Neutrophil (primary cell): Measurements from ENCODE around the gene FAM163B.
"Not testable (repeated sequence)": the region's sequence is repeated elsewhere in the genome, so short reads cannot be mapped to it uniquely, and the experiment has no call there.

Experiments
- H3K27ac ChIP-seq: fragments of 200-600 bp; sonication (generic); 2 replicates; pipeline ENCODE4 v1.5.1; 2016; ENCODE audit warnings: mild to moderate bottlenecking, moderate library complexity
- H3K27me3 ChIP-seq: fragments of 200-600 bp; sonication (generic); 2 replicates; pipeline ENCODE4 v1.6.0; 2016; ENCODE audit warnings: mild to moderate bottlenecking
- H3K36me3 ChIP-seq: fragments of 200-600 bp; sonication (generic); 2 replicates; pipeline ENCODE4 v1.5.1; 2017
- H3K4me1 ChIP-seq, 2 experiments: fragments of 200-600 bp in 1 of 2; sonication (generic) in 1 of 2; 1 replicate in 1 of 2; 2 replicates in 1 of 2; pipeline versions ENCODE4 v1.5.1 to v1.6.1; 2013 to 2016; ENCODE audit warnings: low read depth in 1 of 2, low read length in 1 of 2, mild to moderate bottlenecking in 1 of 2, moderate library complexity in 1 of 2; ENCODE audit not compliant: control insufficient read depth in 1 of 2, insufficient read depth in 1 of 2
- H3K4me3 ChIP-seq, 2 experiments: fragments of 200-600 bp in 1 of 2; sonication (generic) in 1 of 2; 1 replicate in 1 of 2; 2 replicates in 1 of 2; pipeline ENCODE4 v1.5.1; 2013 to 2016; ENCODE audit warnings: low read depth in 1 of 2, low read length in 1 of 2, mild to moderate bottlenecking in 1 of 2, moderate library complexity in 1 of 2
- H3K9me3 ChIP-seq: fragments of 200-600 bp; sonication (generic); 2 replicates; pipeline ENCODE4 v1.5.1; 2016
- TF ChIP-seq, protein P1 (sequence below): fragments of 200-600 bp; sonication (generic); IDR thresholded peaks from 2 replicates; pipeline ENCODE4 v1.5.1; 2016; ENCODE audit warnings: antibody characterized with exemption

Gene FAM163B

DNA sequence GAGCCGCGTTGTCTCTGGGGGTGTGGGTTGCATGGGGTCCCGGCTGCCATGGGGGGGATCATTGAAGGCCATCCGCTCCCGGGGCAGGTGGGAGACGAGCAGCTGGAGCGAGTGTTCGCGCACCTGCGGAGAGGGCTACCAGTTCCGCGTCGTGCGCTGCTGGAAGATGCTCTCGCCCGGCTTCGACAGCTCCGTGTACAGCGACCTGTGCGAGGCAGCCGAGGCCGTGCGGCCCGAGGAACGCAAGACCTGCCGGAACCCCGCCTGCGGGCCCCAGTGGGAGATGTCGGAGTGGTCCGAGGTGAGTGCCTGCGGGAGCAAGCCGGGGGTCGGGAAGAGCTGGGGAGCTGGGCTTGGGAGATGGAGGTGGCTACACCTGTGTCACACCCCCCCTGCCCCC is 41.0 kb downstream of the FAM163B start:
- TF ChIP-seq, protein P1, sequence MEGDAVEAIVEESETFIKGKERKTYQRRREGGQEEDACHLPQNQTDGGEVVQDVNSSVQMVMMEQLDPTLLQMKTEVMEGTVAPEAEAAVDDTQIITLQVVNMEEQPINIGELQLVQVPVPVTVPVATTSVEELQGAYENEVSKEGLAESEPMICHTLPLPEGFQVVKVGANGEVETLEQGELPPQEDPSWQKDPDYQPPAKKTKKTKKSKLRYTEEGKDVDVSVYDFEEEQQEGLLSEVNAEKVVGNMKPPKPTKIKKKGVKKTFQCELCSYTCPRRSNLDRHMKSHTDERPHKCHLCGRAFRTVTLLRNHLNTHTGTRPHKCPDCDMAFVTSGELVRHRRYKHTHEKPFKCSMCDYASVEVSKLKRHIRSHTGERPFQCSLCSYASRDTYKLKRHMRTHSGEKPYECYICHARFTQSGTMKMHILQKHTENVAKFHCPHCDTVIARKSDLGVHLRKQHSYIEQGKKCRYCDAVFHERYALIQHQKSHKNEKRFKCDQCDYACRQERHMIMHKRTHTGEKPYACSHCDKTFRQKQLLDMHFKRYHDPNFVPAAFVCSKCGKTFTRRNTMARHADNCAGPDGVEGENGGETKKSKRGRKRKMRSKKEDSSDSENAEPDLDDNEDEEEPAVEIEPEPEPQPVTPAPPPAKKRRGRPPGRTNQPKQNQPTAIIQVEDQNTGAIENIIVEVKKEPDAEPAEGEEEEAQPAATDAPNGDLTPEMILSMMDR: no peak
- H3K27me3 ChIP-seq: peaks cover 6% of the 10 kb centered on the region

DNA sequence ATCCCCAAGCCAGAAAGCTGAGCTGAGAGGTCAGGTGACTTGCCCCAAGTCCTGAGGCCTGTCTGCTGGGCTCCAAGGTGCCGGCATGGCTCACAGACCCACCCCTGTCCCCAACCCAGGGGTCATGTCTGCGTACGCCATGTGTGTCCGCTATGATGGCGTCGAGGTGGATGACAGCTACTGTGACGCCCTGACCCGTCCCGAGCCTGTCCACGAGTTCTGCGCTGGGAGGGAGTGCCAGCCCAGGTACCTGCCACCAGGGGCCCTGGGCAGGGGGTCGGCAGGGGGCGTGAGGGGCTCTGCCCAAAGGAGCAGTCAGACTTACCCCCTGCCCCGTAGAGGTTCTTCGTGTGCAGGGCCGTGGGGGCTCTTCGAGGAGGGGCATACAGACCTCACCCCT is 42.4 kb downstream of the FAM163B start:
- TF ChIP-seq, protein P1: no peak
- H3K27ac ChIP-seq: no peak overlapping the region
- no peak overlapping the region for H3K4me3 ChIP-seq
- no peaks in the 10 kb centered on the region for H3K9me3 ChIP-seq
- H3K4me1 ChIP-seq: no peaks in the 10 kb centered on the region
- peaks cover 6% of the 10 kb centered on the region for H3K27me3 ChIP-seq
- no peaks in the 10 kb centered on the region for H3K36me3 ChIP-seq

More for the DNA sequence above, 41.0 kb downstream of the FAM163B start:
- H3K9me3 ChIP-seq: no peaks in the 10 kb centered on the region
- no peak overlapping the region for H3K4me3 ChIP-seq
- no peaks in the 10 kb centered on the region for H3K4me1 ChIP-seq
- H3K36me3 ChIP-seq: no peaks in the 10 kb centered on the region
- H3K27ac ChIP-seq: no peak overlapping the region

DNA sequence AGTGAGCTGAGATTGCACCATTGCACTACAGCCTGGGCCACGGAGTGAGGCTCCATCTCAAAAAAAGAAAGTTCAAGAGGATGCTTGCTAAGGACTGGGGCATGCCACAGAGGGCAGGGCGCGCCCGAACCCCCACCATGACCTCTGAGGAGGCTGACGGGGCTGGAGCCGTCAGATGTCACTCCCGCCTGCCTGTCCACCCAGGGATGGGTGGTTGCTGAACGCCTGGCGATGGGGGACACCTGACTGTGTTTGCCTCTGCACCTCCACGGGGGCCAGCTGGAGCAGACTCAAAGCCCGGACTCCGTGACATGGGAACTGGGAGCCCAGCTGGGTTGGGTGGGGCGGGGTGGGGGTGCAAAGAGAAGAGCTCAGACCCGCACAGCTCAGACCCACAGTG is 42.8 kb downstream of the FAM163B start:
- H3K36me3 ChIP-seq: no peaks in the 10 kb centered on the region
- H3K4me3 ChIP-seq: no peak overlapping the region
- H3K27me3 ChIP-seq: peaks cover 6% of the 10 kb centered on the region
- no peak overlapping the region for H3K27ac ChIP-seq
- no peaks in the 10 kb centered on the region for H3K4me1 ChIP-seq
- H3K9me3 ChIP-seq: no peaks in the 10 kb centered on the region
- TF ChIP-seq, protein P1: no peak

DNA sequence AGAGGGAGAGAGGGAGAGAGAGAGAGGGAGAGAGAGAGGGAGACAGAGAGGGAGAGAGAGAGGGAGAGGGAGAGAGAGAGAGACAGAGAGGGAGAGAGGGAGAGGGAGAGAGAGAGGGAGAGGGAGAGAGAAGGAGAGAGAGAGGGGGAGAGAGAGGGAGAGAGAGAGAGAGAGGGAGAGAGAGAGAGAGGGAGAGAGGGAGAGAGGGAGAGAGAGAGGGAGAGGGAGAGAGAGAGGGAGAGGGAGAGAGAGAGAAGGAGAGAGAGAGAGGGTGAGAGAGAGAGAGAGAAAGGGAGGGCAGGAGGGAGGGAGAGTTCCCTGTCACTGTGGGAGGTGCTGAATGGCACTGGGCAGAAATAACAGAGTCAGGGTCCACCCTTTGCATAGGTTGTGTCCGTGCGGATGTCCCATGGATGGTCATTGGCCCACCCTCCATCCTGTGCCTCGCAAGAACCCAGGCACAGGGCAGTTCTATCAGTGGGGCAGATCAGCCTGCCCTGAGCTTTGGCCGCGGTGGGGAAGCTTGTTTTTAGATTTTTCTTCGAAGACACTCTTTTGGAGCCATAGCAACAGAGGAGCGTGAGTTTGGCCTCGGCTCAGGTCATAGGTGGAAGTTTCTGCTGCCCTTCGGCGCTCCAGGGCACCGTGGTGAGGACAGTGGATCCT is 44.6 kb downstream of the FAM163B start:
- H3K27me3 ChIP-seq: peaks cover 6% of the 10 kb centered on the region
- H3K9me3 ChIP-seq: no peaks in the 10 kb centered on the region
- H3K27ac ChIP-seq: no peak overlapping the region
- TF ChIP-seq, protein P1: no peak
- no peaks in the 10 kb centered on the region for H3K4me1 ChIP-seq
- H3K36me3 ChIP-seq: no peaks in the 10 kb centered on the region
- no peak overlapping the region for H3K4me3 ChIP-seq

DNA sequence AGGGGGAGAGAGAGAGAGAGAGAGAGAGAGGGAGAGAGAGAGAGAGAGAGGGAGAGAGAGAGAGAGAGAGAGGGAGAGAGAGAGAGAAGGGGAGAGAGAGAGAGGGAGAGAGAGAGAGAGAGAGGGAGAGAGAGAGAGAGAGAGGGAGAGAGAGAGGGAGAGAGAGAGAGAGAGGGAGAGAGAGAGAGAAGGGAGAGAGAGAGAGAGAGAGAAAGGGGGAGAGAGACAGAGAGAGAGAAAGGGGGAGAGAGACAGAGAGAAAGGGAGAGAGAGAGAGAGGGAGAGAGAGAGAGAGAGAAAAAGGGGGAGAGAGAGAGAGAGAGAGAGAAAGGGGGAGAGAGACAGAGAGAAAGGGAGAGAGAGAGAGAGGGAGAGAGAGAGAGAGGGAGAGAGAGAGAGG is 45.4 kb downstream of the FAM163B start:
- not testable (repeated sequence) for H3K9me3 ChIP-seq, H3K27ac ChIP-seq, H3K36me3 ChIP-seq, H3K27me3 ChIP-seq, H3K4me1 ChIP-seq, H3K4me3 ChIP-seq

DNA sequence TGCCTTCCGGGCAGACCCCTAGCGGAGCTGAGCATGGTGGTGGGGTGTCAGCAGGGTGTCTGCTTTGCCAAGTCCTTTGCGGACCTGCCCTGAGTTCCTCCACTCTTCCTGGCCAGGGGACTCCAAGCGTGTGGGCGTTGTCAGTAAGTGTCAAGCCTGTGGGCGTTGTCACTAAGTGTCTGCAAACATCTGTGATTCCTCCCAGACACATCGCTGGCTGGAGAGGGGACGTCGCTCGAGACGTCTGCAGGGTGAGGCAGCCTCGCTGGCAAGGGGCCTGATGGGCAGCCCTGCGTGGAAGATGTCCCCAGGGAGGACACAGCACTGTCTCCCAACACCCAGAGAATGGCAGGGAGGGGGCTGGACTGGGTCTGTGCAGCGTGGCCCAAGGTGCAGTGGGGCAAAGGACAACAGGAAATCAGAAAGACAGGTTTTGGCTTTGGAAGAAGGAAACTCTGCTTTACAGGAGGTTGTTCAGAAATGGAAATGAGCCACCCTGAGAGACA is 45.8 kb downstream of the FAM163B start:
- TF ChIP-seq, protein P1: no peak
- peaks cover 0 to 5% of the 10 kb centered on the region in 2 experiments for H3K4me1 ChIP-seq
- H3K9me3 ChIP-seq: no peaks in the 10 kb centered on the region
- H3K27me3 ChIP-seq: peaks cover 13% of the 10 kb centered on the region
- no peak overlapping the region for H3K4me3 ChIP-seq
- H3K27ac ChIP-seq: no peak overlapping the region
- H3K36me3 ChIP-seq: no peaks in the 10 kb centered on the region
